ENCODE measurements around the gene AUTS2.

AUTS2 gene

GRCh38 chr7:70566671-70567070, 968.4 kb downstream of the AUTS2 start:
- H3K4me1 ChIP-seq (ENCODE audit: control insufficient read depth, insufficient read depth, low read length): peaks cover 23% of the 10 kb centered on the region
- no peak overlapping the region for H3K4me3 ChIP-seq (ENCODE audit: low read depth, low read length)
- TF ChIP-seq KLF8 (tag by site-specific recombination; IDR thresholded peaks at IDR 0.05) (no peak), ZNF394 (tag by site-specific recombination; IDR thresholded peaks at IDR 0.05; ENCODE audit: borderline replicate concordance) (no peak), ZBTB44 (tag by site-specific recombination; IDR thresholded peaks at IDR 0.05) (peak; percentile 49), ZNF24 (tag by site-specific recombination; IDR thresholded peaks at IDR 0.05) (no peak)
- ChIA-PET CTCF (no interaction called here), POLR2A (no interaction called here)
- no peaks in the 10 kb centered on the region for H3K9me3 ChIP-seq (ENCODE audit: control insufficient read depth, insufficient read depth, low read depth, low read length)
- no peaks in the 10 kb centered on the region for H3K36me3 ChIP-seq (ENCODE audit: control insufficient read depth in 2 of 2, insufficient read depth in 1 of 2, low read length in 2 of 2)
- H3K27ac ChIP-seq (ENCODE audit: extremely low read depth, low read depth, low read length): no peak overlapping the region

GRCh38 chr7:70568674-70569334, 970.5 kb downstream of the AUTS2 start:
- no peaks in the 10 kb centered on the region for H3K9me3 ChIP-seq (ENCODE audit: control insufficient read depth, insufficient read depth, low read depth, low read length)
- peaks cover 23% of the 10 kb centered on the region for H3K4me1 ChIP-seq (ENCODE audit: control insufficient read depth, insufficient read depth, low read length)
- ChIA-PET CTCF (no interaction called here), POLR2A (interaction anchor here (0.6 kb wide), 1 partner anchor 412 kb away, joined by 4 read pairs; no protein-coding TSS in a partner anchor)
- H3K4me3 ChIP-seq (ENCODE audit: low read depth, low read length): no peak overlapping the region
- H3K27ac ChIP-seq (ENCODE audit: extremely low read depth, low read depth, low read length): peak overlapping the region; percentile 33; the same call in 1 of the 2 replicates
- no peaks in the 10 kb centered on the region for H3K36me3 ChIP-seq (ENCODE audit: control insufficient read depth in 2 of 2, insufficient read depth in 1 of 2, low read length in 2 of 2)
- no peak for TF ChIP-seq ZNF785 (tag by site-specific recombination; IDR thresholded peaks at IDR 0.05)
- TF ChIP-seq ZNF404 (tag by site-specific recombination; IDR thresholded peaks at IDR 0.05): no peak
- peak; percentile 83 for TF ChIP-seq TCF7L2 (IDR thresholded peaks at IDR 0.05; ENCODE audit: borderline replicate concordance, low read depth, low read length)
- 0 out of 2 replicates have a peak, but pooled peaks have one; percentile 18 for TF ChIP-seq ZBTB11 (tag by site-specific recombination; conservative IDR thresholded peaks at IDR 0.05; ENCODE audit: low read depth)
- TF ChIP-seq ZFP37 (tag by site-specific recombination; IDR thresholded peaks at IDR 0.05): 0 out of 2 replicates have a peak, but pooled peaks have one; percentile 19
- TF ChIP-seq ZEB2 (tag by site-specific recombination; IDR thresholded peaks at IDR 0.05): peak; percentile 22; the same call in 1 of the 2 replicates
- TF ChIP-seq ZSCAN4 (tag by site-specific recombination; IDR thresholded peaks at IDR 0.05): no peak
- no peak for TF ChIP-seq ZNF19 (tag by site-specific recombination; IDR thresholded peaks at IDR 0.05; ENCODE audit: low read depth)
- TF ChIP-seq ZNF514 (tag by site-specific recombination; IDR thresholded peaks at IDR 0.05): no peak
- no peak for TF ChIP-seq ZNF148 (tag by site-specific recombination; IDR thresholded peaks at IDR 0.05; ENCODE audit: borderline replicate concordance)
- no peak for TF ChIP-seq GLIS2 (tag by site-specific recombination; IDR thresholded peaks at IDR 0.05)
- TF ChIP-seq ZNF596 (tag by site-specific recombination; IDR thresholded peaks at IDR 0.05): no peak
- no peak for TF ChIP-seq ZNF510 (tag by site-specific recombination; IDR thresholded peaks at IDR 0.05; ENCODE audit: insufficient replicate concordance)
- no peak for TF ChIP-seq ZBTB49 (tag by site-specific recombination; IDR thresholded peaks at IDR 0.05; ENCODE audit: low read depth)
- no peak for TF ChIP-seq ZNF266 (tag by site-specific recombination; IDR thresholded peaks at IDR 0.05; ENCODE audit: low read depth)
- TF ChIP-seq ZIC2 (tag by site-specific recombination; IDR thresholded peaks at IDR 0.05): peak; percentile 64
- TF ChIP-seq ZSCAN16 (tag by site-specific recombination; IDR thresholded peaks at IDR 0.05): no peak
- no peak for TF ChIP-seq ZSCAN30 (tag by site-specific recombination; IDR thresholded peaks at IDR 0.05)
- TF ChIP-seq ZNF324 (tag by site-specific recombination; IDR thresholded peaks at IDR 0.05): no peak
